Coronary artery (tissue), 2 donors: ENCODE results near the gene SNCB.

Experiments used
- DNase-seq: peaks from one replicate; pipeline ENCODE4 v3.0.0-alpha.2; 2017; ENCODE audit warnings: low spot score
- H3K27ac ChIP-seq, 2 donors: fragments of 200-600 bp; sonication (generic); one replicate each; pipeline ENCODE4 v1.5.1; 2016 to 2019
- H3K4me3 ChIP-seq: fragments of 200-600 bp; sonication (generic); 2 replicates; pipeline ENCODE4 v1.5.1; 2016; ENCODE audit warnings: mild to moderate bottlenecking, moderate library complexity
- CTCF ChIP-seq: fragments of 200-600 bp; sonication (generic); IDR thresholded peaks from one replicate; pipeline ENCODE4 v1.5.1; 2019; ENCODE audit warnings: antibody characterized with exemption

SNCB gene

DNA sequence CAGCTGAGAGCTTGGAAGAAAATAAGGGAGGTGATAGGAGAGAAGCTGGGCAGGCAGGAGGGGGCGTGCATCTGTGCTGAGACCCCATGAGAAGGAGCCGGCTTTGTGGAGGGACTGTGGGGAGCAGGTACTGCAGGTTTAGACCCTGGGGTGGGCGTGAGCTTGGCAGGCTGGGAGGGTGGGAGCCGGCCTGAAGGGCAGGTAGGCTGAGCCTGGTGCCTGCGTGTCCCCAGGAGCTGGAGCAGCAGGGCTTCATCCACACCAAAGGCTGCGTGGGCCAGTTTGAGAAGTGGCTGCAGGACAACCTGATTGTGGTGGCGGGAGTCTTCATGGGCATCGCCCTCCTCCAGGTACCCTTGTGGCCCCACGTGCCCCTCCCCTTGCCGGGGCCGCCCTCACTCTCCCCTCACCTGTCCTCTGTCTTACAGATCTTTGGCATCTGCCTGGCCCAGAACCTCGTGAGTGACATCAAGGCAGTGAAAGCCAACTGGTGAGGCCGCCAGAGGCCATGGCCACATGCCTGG is 26.2 kb upstream of the SNCB start:
- no peak for TF ChIP-seq CTCF
- no peak overlapping the region for H3K4me3 ChIP-seq
- H3K27ac ChIP-seq: no peak overlapping the region
- DNase-seq: no peak

GRCh38 chr5:176654856-176655255 is 24.5 kb upstream of the SNCB start:
- Histone ChIP-seq H3K4me3 (no peak overlapping the region), H3K27ac (no peak overlapping the region)
- TF ChIP-seq CTCF: no peak
- no peak for DNase-seq

DNA sequence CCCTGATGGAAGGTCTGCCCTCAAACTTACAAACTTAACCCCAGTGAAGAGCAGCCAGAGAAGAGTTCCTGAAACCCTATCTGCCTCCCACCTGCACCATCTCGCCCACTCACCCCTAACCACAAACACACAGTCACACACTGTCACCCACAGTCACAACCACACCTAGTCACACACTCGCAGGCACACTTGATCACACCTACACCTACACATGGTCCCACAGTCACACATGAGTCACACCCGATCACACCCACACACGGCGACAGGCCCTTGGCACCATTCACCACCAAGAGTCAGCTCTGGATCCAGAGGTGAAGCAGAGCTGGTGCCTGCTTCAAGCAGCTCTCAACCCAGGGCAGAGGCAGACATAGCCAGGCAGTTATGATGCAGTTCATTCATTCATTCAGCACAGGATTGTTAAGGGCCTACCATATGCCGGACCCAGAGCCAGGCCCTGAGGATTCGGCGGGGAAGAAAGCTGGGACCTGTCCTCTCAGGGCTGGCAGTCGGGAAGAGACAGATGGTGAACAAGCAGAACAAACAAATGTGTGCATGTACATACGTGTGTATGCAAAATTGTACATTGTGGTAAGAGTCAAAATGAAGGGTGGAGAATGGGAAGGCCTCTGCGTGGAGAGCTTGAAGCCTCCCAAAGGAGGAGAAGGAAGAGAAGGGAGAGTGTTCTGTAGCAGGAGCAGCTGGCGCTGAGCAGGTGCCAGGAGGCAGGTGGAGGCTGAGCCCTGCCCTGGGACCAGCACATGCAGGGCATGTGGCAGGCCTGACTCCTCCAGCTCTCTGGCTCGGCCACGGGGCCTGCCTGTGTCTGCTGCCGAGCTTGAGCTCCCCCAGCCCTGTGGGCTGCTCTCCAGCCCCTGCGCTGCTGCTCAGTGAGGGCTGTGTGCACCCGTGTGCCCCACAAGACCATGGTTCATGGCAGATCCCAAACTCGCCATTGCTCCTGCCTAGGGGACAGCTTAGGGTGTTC is 23.4 kb upstream of the SNCB start:
- no peak for TF ChIP-seq CTCF
- Histone ChIP-seq H3K4me3 (no peak overlapping the region), H3K27ac (no peak overlapping the region)
- DNase-seq: no peak

DNA sequence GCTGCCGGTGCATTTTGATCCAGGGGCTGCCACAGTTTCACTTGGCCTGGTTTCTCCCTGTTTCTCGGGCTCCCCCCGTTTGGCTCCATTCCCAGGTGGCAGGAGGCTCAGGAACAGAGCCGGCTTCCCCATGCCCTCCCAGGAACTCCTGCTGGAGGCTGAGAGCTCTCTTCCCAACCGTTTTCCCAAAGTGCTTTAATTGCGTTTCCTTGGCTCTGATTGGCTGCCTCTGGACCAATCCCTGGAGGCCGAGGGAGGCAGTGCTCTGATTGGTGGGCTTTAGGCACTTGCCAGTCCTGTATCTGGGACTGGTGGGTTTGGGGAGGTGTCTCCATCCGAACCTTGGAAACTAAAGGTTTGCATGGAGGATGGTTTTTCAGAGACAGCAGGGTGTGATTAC is 21.8 kb upstream of the SNCB start:
- Histone ChIP-seq H3K27ac (no peak overlapping the region), H3K4me3 (no peak overlapping the region)
- no peak for DNase-seq
- TF ChIP-seq CTCF: no peak

DNA sequence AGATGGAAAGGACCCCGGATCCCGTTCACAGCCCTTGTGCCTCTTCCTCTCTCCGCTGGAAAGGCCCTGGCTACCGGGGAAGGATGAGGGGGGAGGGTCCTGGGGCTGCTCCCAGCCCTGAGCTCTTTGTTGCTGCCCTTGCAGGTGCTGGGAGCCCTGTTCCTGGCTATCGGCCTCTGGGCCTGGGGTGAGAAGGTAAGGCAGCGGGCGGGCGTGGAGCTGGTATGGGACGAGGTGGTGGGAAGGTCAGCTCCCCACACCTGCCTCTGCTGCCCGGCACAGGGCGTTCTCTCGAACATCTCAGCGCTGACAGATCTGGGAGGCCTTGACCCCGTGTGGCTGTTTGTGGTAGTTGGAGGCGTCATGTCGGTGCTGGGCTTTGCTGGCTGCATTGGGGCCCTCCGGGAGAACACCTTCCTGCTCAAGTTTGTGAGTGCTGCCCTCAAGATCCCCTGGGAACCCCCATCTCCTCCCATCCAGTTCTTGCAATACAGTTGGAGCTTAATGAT is 21.2 kb upstream of the SNCB start:
- TF ChIP-seq CTCF: no peak
- H3K27ac ChIP-seq: no peak overlapping the region
- no peak for DNase-seq
- H3K4me3 ChIP-seq: no peak overlapping the region

DNA sequence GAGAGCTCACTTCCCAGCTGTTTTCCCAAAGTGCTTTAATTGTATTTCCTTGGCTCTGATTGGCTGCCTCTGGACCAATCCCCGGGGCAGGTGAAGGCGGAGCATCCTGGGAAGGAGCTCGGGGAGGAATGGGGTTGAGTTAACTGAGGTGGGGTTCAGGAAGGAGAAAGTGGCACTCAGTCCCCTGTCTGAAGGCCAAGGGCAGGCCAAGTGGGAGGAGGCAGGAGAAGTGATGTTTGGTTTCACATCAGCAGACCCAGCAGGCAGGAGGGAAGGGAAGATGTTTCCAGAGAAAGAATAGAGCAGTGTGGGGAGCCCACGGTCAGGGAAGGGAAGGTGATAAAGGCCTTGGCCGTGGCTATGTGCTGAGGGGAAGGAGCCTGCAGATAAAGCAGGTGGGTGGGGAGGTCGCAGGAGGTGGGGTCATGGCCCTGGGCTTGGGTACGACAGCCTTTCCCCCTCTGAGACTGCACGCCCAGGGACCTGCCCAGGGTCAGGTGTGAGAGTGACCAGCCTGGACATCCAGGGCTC is 20.1 kb upstream of the SNCB start:
- no peak for DNase-seq
- Histone ChIP-seq H3K4me3 (no peak overlapping the region), H3K27ac (no peak overlapping the region)
- no peak for TF ChIP-seq CTCF
